GM21528 (cell line): ENCODE data around the gene RPL37A.

Experiments used
- ATAC-seq: cut with Tn5 transposase; IDR thresholded peaks from one replicate; pipeline ENCODE4 v1.9.1; 2021; ENCODE audit warnings: mild to moderate bottlenecking, moderate library complexity; ENCODE audit not compliant: unreplicated experiment, low FRiP score

The RPL37A gene

GRCh38 chr2:216486271-216486670, 12.4 kb upstream of the RPL37A start:
- no peak for ATAC-seq

DNA sequence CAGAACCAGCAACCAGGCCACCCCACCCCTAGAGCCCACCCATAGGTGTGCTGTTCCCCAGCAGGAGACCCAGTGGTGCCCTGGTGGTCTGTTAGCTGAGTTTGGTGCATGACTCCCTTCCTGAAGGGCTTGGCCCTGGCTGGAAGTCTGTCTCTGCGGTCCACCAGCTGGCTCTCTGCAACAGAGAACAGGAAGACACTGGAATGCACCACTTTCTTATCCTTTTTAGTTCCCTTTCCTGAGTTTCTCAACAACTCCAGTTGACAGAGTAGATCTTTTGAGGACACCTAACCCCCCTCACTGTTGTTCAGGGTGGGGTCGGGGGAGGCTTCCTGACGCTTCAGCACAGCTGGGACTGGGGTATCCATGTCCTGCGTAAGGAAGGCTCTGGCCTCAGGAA, 11.9 kb upstream of the RPL37A start:
- no peak for ATAC-seq

- no peak for ATAC-seq
These were observed 8.6 kb upstream of the RPL37A start for GRCh38 chr2:216490061-216490460.

- ATAC-seq, result no peak
These were observed 6.6 kb upstream of the RPL37A start for GRCh38 chr2:216491793-216492596.

DNA sequence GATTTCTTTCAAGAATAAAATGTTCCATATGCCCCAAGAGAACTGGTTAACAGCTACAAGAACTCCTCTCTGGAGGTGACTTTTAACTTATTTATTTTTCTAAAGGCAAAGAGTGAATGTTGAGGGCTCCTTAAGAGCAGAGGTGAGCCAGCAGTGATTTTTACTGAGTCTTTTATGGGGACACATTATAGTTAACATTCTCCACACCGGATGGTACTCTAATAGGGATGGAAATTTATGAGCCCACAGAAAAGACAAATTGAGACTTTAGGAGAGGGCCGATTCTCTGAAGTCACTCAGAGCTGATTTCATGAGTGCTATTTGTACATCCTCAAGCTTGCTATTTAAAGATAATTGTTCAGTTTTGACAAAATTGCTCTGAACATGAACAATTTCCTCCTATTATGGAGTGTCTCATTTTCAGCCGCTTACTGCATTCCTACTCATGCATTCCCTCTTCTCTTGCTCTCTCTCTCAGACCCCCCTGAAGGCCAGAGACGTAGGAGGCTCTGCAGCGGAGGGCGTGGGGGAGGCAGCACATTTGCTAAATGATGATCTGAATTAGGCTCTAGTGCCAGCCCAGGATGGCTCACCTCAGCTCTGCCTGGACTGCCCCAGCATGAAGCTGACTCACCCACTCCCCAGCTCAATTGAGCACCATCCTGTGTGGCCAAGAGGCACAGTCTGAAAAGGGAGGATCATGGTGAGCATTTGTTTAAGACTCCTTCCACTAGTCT, 5.9 kb upstream of the RPL37A start:
- no peak for ATAC-seq

DNA sequence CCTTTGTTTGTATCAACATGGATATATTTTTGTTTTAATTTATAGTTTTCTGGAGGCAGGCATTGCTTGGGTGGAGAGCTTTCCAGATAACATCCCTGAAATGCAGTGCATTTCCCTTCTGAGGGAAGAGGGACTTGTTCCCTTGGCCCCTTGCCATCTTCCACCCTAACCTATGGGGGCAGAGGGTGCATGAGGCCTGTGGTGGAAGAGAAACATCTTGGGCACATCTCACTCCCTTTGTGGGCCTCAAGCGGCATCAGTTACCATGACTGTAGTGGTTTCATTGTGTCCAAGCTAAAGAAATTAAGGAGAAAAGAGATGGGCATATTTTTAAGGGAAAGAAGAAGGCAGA, 5.3 kb upstream of the RPL37A start:
- ATAC-seq, result no peak

DNA sequence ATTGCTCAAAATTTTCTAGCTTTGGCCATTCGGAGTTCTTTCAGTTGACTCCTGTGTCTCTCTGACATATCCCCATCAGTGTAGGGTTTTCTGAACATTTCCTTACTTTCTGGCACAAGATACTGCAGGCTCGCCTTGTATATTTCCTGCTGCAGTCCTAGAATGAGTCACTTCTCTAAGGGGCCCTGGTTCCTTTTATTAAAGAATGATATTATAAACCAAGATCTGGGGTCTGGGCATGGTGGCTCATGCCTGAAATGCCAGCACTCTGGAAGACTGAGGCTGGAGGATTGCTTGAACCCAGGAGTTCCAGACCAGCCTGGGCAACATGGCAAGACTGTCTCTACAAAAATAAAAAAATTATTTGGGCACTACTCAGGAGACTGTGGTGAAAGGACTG, 3.0 kb upstream of the RPL37A start:
- no peak for ATAC-seq

GRCh38 chr2:216497382-216498069, 1.1 kb upstream of the RPL37A start:
- ATAC-seq, result no peak

GRCh38 chr2:216498070-216498378, 620 bp upstream of the RPL37A start:
- no peak for ATAC-seq

- no peak for ATAC-seq
These were observed 1.1 kb downstream of the RPL37A start for GRCh38 chr2:216499641-216500218.

- ATAC-seq, result no peak
These were observed 1.9 kb downstream of the RPL37A start for GRCh38 chr2:216500572-216500971.

DNA sequence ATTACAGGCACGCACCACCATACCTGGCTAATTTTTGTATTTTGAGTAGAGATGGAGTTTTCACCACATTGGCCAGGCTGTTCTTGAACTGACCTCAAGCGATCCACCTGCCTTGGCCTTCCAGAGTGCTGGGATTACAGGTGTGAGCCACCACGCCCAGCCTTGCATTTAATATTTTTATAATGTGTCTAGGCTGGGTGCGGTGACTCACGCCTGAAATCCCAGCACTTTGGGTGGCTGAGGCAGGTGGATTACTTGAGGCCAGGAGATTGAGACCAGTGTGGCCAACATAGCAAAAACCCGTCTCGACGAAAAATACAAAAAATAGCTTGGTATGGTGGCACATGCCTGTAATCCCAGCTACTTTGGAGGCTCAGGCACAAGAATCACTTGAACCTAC, 3.2 kb downstream of the RPL37A start:
- no peak for ATAC-seq

GRCh38 chr2:216502381-216503158, 3.9 kb downstream of the RPL37A start:
- no peak for ATAC-seq

DNA sequence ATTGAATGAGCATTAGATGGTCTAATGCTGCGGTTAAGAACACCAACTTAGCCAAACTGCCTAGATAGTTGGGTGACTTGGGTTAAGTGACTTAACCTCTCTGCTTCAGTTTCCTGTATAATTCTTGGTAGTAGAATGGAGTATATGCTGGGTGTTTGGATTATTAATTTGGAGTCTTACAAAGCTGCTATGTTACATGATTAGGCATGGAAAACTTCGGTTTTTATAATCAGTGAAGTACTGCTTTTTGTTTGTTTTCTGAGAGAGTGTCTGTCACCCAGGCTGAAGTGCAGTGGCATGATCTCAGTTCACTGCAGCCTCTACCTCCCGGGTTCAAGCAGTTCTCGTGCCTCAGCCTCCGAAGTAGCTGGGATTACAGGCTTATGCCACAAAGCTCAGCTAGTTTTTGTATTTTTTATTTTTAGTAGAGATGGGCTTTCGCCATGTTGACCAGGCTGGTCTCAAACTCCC, 4.5 kb downstream of the RPL37A start:
- ATAC-seq, result no peak

DNA sequence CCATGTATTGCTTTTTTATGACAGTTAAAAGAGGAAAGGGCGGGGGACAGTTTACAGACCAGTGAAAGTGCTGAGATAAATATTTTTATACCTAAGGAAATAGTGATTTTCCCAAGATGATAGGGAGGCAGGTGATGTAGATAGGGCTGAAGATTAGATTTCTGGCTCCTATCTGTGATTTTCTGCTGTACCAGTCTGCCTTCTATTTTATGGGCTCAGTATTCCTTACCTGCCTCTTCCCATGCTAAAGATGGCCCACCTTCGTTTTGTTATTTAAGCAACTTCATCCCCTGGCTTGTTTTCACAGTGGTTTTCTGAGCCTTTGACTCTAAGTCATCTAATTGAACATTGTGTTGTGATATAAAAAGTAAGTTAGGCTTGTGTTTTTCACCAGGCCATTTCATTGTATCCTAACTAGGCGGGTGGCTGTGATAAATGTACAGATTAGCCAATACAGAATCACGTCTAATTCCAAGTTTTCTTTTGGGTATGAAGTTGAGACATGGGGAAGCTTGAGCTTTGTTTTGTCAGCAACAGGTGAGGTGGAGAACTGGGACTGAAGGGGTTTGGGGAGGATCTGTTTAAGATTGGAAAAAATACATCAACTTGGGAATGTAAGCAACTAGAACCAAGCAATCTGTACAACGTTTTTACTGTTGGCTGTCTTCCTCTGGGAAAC, 5.2 kb downstream of the RPL37A start:
- ATAC-seq, result no peak

GRCh38 chr2:216504376-216504762, 5.7 kb downstream of the RPL37A start:
- ATAC-seq, result no peak

GRCh38 chr2:216505133-216506106, 6.8 kb downstream of the RPL37A start:
- ATAC-seq, result no peak

GRCh38 chr2:216507220-216508160, 8.8 kb downstream of the RPL37A start:
- ATAC-seq, result no peak
